GM19372 (cell line): ENCODE results near the gene KRTAP5-11.
"Not testable (repeated sequence)": the region's sequence is repeated elsewhere in the genome, so short reads cannot be mapped to it uniquely, and the experiment has no call there.

Experiments
- ATAC-seq: cut with Tn5 transposase; IDR thresholded peaks from one replicate; pipeline ENCODE4 v1.9.1; 2021; ENCODE audit warnings: mild to moderate bottlenecking, low read depth, moderate library complexity; ENCODE audit not compliant: unreplicated experiment

KRTAP5-11 gene

GRCh38 chr11:71534711-71535608 is 47.7 kb downstream of the KRTAP5-11 start:
- ATAC-seq, result not testable (repeated sequence)

GRCh38 chr11:71532036-71532610 is 50.6 kb downstream of the KRTAP5-11 start:
- no peak for ATAC-seq
